ENCODE results near the gene DHRS3. TPM values are rescaled to one million over a fixed set of nuclear protein-coding genes. Genes with fewer than 3 reads are reported as not detected.

DHRS3 gene
- polyA plus RNA-seq, 1 donor: 42.0 TPM

DNA sequence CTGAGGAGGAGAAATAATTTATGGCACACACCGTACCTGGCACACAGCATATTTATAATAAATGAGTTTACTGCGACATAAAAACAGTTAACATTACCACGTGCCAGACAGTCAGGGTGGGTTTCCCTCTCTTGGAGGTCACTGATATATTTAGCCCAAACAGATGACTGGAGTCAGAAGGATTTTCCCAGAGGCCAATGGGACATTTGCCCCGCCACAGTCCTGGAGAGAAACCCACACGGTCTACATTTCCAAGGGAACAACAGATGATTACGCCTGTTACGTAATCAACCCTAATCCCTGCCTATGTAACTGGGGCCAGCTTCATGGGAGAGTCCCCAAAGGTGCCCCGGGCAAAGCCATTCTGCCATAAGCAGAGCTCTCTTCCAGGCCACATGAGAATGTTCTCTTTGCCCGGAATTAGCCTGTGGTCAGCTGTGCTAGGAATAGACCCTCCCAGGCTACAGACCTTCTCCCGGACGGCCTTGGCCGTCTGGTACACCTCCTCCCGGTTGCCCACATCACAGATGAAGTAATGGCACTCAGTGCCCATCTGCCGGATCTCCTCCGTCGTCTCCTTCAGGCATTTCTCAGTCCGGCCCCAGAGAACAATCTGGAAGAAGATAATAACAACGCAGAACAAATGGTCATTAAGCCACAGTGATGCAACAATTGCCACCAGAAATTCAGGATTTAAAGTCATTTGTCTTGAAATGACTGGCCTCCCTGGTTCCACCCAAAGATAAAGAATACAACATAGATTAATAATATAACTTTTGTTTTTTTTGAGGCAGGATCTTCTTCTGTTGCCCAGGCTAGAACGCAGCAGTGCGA, 37.7 kb downstream of the DHRS3 start:
- H3K4me1 ChIP-seq (ENCODE audit: control insufficient read depth, insufficient read depth, low read length): no peaks in the 10 kb centered on the region
- H3K4me3 ChIP-seq (ENCODE audit: low read length): no peak overlapping the region
- H3K9me3 ChIP-seq (ENCODE audit: control insufficient read depth, low read depth, low read length): no peaks in the 10 kb centered on the region
- no CpG with 5 or more reads among the region's 20 CpGs for whole genome bisulfite sequencing (ENCODE audit: insufficient coverage, low lambda C conversion rate)
- no peaks in the 10 kb centered on the region for H3K27me3 ChIP-seq (ENCODE audit: control insufficient read depth, insufficient read depth, low read length)
- no peak for DNase-seq
- no peak overlapping the region for H3K27ac ChIP-seq (ENCODE audit: low read length)
- H3K36me3 ChIP-seq (ENCODE audit: control insufficient read depth, insufficient read depth, low read length): peaks cover 57% of the 10 kb centered on the region

- Histone ChIP-seq H3K4me3 (ENCODE audit: low read length) (no peak overlapping the region), H3K27me3 (ENCODE audit: control insufficient read depth, insufficient read depth, low read length) (no peaks in the 10 kb centered on the region), H3K9me3 (ENCODE audit: control insufficient read depth, low read depth, low read length) (no peaks in the 10 kb centered on the region), H3K4me1 (ENCODE audit: control insufficient read depth, insufficient read depth, low read length) (no peaks in the 10 kb centered on the region), H3K27ac (ENCODE audit: low read length) (no peak overlapping the region), H3K36me3 (ENCODE audit: control insufficient read depth, insufficient read depth, low read length) (peaks cover 61% of the 10 kb centered on the region)
- no peak for DNase-seq
- no CpG with 5 or more reads among the region's 19 CpGs for WGBS (ENCODE audit: insufficient coverage, low lambda C conversion rate)
Observed at GRCh38 chr1:12578860-12579422, 39.1 kb downstream of the DHRS3 start.

- 100% methylated on average over 2 of the region's 12 CpGs for WGBS (ENCODE audit: insufficient coverage, low lambda C conversion rate)
- no peak for DNase-seq
- no peaks in the 10 kb centered on the region for H3K4me1 ChIP-seq (ENCODE audit: control insufficient read depth, insufficient read depth, low read length)
- peaks cover 79% of the 10 kb centered on the region for H3K36me3 ChIP-seq (ENCODE audit: control insufficient read depth, insufficient read depth, low read length)
- H3K9me3 ChIP-seq (ENCODE audit: control insufficient read depth, low read depth, low read length): no peaks in the 10 kb centered on the region
- no peak overlapping the region for H3K27ac ChIP-seq (ENCODE audit: low read length)
- H3K4me3 ChIP-seq (ENCODE audit: low read length): no peak overlapping the region
- no peaks in the 10 kb centered on the region for H3K27me3 ChIP-seq (ENCODE audit: control insufficient read depth, insufficient read depth, low read length)
Observed at GRCh38 chr1:12577020-12577419, 41.0 kb downstream of the DHRS3 start.

DNA sequence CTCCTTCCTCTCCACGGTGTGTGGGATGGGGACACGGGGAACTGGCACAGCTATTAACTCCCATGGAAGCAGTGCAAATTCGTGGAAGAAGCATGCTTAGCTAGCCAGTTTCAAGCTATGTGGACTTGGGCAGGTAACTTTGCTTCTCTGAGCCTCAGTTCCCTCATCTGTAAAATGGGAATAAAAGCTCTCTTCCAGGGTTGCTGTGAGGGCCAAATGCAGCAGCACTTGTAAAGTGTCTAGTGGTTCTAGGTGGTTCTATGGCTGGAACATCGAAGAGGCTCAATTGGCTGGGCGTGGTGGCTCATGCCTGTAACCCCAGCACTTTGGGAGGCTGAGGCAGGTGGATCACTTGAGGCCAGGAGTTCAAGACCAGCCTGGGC, 43.3 kb downstream of the DHRS3 start:
- H3K36me3 ChIP-seq (ENCODE audit: control insufficient read depth, insufficient read depth, low read length): peaks cover 76% of the 10 kb centered on the region
- no peak for DNase-seq
- no peaks in the 10 kb centered on the region for H3K27me3 ChIP-seq (ENCODE audit: control insufficient read depth, insufficient read depth, low read length)
- H3K27ac ChIP-seq (ENCODE audit: low read length): no peak overlapping the region
- no peaks in the 10 kb centered on the region for H3K4me1 ChIP-seq (ENCODE audit: control insufficient read depth, insufficient read depth, low read length)
- WGBS (ENCODE audit: insufficient coverage, low lambda C conversion rate): no CpG with 5 or more reads among the region's 5 CpGs
- no peaks in the 10 kb centered on the region for H3K9me3 ChIP-seq (ENCODE audit: control insufficient read depth, low read depth, low read length)
- H3K4me3 ChIP-seq (ENCODE audit: low read length): no peak overlapping the region

DNA sequence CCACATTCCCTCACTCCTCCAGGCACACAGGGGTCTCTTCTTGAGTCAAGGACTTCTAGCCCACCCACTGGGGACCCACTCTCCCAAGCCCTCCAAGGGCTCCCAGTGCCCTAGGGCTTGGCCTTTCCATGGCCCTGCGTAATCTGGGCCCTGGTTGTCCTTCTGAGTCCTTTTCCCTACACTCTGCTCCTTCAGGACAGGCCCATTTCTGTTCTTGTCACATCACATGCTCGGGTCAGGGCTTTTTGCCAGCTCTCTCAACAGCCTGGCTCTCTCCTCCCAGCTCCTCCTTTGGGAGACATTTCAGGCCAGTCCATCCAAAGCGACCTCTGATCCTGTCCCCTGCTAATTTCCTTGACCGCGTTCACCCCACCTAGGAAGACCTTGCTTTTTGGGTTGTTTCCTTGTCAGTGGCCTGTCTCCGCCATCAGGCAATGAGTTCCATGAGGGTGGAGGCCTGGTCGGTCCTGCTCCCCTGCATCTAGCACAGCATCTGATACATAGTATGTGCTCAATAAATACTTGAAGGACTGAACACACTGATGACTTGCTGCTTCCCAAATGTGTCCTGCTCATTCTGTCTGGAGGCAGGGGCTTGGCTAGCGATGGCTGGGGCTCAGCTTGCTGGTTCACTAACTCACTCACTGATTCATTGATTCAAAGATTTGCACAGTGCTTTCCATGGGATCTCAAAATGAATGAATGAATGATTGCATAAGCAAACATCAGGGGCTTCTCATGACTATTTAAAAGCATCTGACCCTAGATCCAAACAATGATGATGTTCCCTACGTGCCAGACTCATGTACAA, 44.8 kb downstream of the DHRS3 start:
- no CpG with 5 or more reads among the region's 9 CpGs for WGBS (ENCODE audit: insufficient coverage, low lambda C conversion rate)
- H3K27ac ChIP-seq (ENCODE audit: low read length): no peak overlapping the region
- no peaks in the 10 kb centered on the region for H3K9me3 ChIP-seq (ENCODE audit: control insufficient read depth, low read depth, low read length)
- H3K27me3 ChIP-seq (ENCODE audit: control insufficient read depth, insufficient read depth, low read length): no peaks in the 10 kb centered on the region
- H3K4me3 ChIP-seq (ENCODE audit: low read length): no peak overlapping the region
- H3K4me1 ChIP-seq (ENCODE audit: control insufficient read depth, insufficient read depth, low read length): no peaks in the 10 kb centered on the region
- peaks cover 68% of the 10 kb centered on the region for H3K36me3 ChIP-seq (ENCODE audit: control insufficient read depth, insufficient read depth, low read length)
- no peak for DNase-seq

GRCh38 chr1:12572522-12572921, 45.5 kb downstream of the DHRS3 start:
- Histone ChIP-seq H3K36me3 (ENCODE audit: control insufficient read depth, insufficient read depth, low read length) (peaks cover 70% of the 10 kb centered on the region), H3K27ac (ENCODE audit: low read length) (no peak overlapping the region), H3K4me3 (ENCODE audit: low read length) (no peak overlapping the region), H3K4me1 (ENCODE audit: control insufficient read depth, insufficient read depth, low read length) (no peaks in the 10 kb centered on the region), H3K9me3 (ENCODE audit: control insufficient read depth, low read depth, low read length) (no peaks in the 10 kb centered on the region), H3K27me3 (ENCODE audit: control insufficient read depth, insufficient read depth, low read length) (no peaks in the 10 kb centered on the region)
- DNase-seq: no peak
- no CpG with 5 or more reads among the region's 7 CpGs for WGBS (ENCODE audit: insufficient coverage, low lambda C conversion rate)

DNA sequence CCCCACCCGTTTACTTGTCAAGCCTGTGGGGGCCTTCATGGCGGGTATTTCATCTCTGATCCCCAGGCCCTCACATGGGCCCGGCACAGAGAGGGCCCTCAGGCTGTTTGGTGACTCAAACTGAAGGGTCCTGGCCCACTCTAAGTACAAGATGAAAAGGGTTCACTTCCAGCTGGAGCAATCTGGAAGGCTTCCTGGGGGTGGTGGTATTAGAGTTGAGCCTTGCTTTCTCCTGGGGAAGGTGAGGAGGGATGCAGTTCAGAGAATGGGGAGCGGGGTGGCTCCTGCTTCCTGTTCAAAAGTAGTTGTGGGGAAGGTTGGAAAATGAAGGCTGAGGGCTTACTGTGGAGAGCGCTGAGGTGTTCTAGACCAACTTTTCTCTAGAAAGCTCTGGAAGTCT, 47.7 kb downstream of the DHRS3 start:
- H3K36me3 ChIP-seq (ENCODE audit: control insufficient read depth, insufficient read depth, low read length): peaks cover 71% of the 10 kb centered on the region
- H3K27me3 ChIP-seq (ENCODE audit: control insufficient read depth, insufficient read depth, low read length): no peaks in the 10 kb centered on the region
- H3K4me3 ChIP-seq (ENCODE audit: low read length): no peak overlapping the region
- 100% methylated on average over 1 of the region's 5 CpGs for WGBS (ENCODE audit: insufficient coverage, low lambda C conversion rate)
- DNase-seq: no peak
- H3K27ac ChIP-seq (ENCODE audit: low read length): no peak overlapping the region
- H3K9me3 ChIP-seq (ENCODE audit: control insufficient read depth, low read depth, low read length): no peaks in the 10 kb centered on the region
- H3K4me1 ChIP-seq (ENCODE audit: control insufficient read depth, insufficient read depth, low read length): no peaks in the 10 kb centered on the region

GRCh38 chr1:12568009-12568767, 49.8 kb downstream of the DHRS3 start:
- no peaks in the 10 kb centered on the region for H3K4me1 ChIP-seq (ENCODE audit: control insufficient read depth, insufficient read depth, low read length)
- no peak overlapping the region for H3K4me3 ChIP-seq (ENCODE audit: low read length)
- no CpG with 5 or more reads among the region's 14 CpGs for WGBS (ENCODE audit: insufficient coverage, low lambda C conversion rate)
- DNase-seq: no peak
- H3K9me3 ChIP-seq (ENCODE audit: control insufficient read depth, low read depth, low read length): peaks cover 7% of the 10 kb centered on the region
- H3K36me3 ChIP-seq (ENCODE audit: control insufficient read depth, insufficient read depth, low read length): peaks cover 53% of the 10 kb centered on the region
- no peaks in the 10 kb centered on the region for H3K27me3 ChIP-seq (ENCODE audit: control insufficient read depth, insufficient read depth, low read length)
- no peak overlapping the region for H3K27ac ChIP-seq (ENCODE audit: low read length)

DNA sequence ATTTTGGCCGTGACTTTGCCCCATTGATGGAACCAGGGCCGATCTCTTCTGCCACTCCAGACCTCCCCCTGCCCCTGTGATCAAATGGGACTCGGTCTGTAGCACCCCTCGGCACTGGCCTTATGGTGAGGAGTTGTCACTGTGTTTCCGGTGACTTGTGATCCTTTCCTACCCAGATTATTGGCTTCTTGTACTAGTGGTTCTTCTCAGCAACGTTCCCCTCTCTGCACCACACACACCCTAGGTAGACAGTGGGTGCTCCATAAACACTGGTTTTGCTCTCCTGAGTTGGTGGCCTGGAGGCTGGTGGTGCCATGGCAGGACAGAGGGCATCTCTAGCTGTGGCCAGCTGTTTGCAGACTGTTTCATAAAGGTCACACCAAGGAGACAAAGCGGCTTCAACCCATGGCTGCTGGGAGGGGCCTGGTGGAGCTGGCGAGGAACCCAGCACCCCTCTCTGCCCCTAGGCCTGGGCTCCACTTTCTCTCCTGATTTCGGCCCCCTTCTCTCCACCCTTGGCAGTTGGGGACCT, 50.7 kb downstream of the DHRS3 start:
- Histone ChIP-seq H3K9me3 (ENCODE audit: control insufficient read depth, low read depth, low read length) (peaks cover 10% of the 10 kb centered on the region), H3K27me3 (ENCODE audit: control insufficient read depth, insufficient read depth, low read length) (no peaks in the 10 kb centered on the region), H3K4me3 (ENCODE audit: low read length) (no peak overlapping the region), H3K36me3 (ENCODE audit: control insufficient read depth, insufficient read depth, low read length) (peaks cover 44% of the 10 kb centered on the region), H3K4me1 (ENCODE audit: control insufficient read depth, insufficient read depth, low read length) (no peaks in the 10 kb centered on the region), H3K27ac (ENCODE audit: low read length) (no peak overlapping the region)
- no peak for DNase-seq
- WGBS (ENCODE audit: insufficient coverage, low lambda C conversion rate): no CpG with 5 or more reads among the region's 9 CpGs
